CD4-positive, alpha-beta T cell (primary cell): ENCODE data around the gene MAP2K4. TPM values are rescaled to one million over a fixed set of nuclear protein-coding genes. Genes with fewer than 3 reads are reported as not detected.

ENCODE experiments used
- ATAC-seq: fragments of 200-7000 bp; cut with Tn5 transposase; one replicate; pipeline ENCODE4 v1.10.0; 2022; ENCODE audit warnings: mild to moderate bottlenecking; ENCODE audit not compliant: poor library complexity
- CTCF ChIA-PET: fragments of 350-600 bp; sonication (Branson Sonifier 250); formaldehyde crosslinking; loops from one replicate; lab custom pipeline; 2021; ENCODE audit warnings: antibody characterized with exemption, inconsistent platforms; lab: Charles Lee
- POLR2A ChIA-PET: fragments of 350-600 bp; sonication (Branson Sonifier 250); formaldehyde crosslinking; loops from one replicate; lab custom pipeline; 2021; ENCODE audit warnings: antibody characterized with exemption, inconsistent platforms; lab: Charles Lee
- DNase-seq, 14 experiments: peaks; one replicate each; pipeline ENCODE4 v3.0.0-alpha.2; 2013 to 2020; ENCODE audit warnings: mixed read lengths in 2 of 14
- H3K27ac ChIP-seq, 2 donors: one replicate each; pipeline versions ENCODE4 v1.5.1 to v1.7.0; 2013; ENCODE audit warnings: low read length in 2 of 2, low read depth in 1 of 2, mild to moderate bottlenecking in 1 of 2
- H3K27me3 ChIP-seq, 2 experiments: 1 replicate in 1 of 2; 2 replicates in 1 of 2; pipeline versions ENCODE4 v1.6.1 to v1.7.0; 2013; ENCODE audit warnings: low read length in 2 of 2, control low read depth in 1 of 2, mild to moderate bottlenecking in 1 of 2, moderate library complexity in 1 of 2; ENCODE audit not compliant: insufficient read depth in 2 of 2, control insufficient read depth in 1 of 2
- H3K36me3 ChIP-seq: one replicate; pipeline ENCODE4 v1.6.1; 2013; ENCODE audit warnings: low read length, control low read depth; ENCODE audit not compliant: insufficient read depth
- H3K4me1 ChIP-seq: one replicate; pipeline ENCODE4 v1.6.1; 2013; ENCODE audit warnings: low read length, control low read depth; ENCODE audit not compliant: insufficient read depth
- H3K4me3 ChIP-seq: one replicate; pipeline ENCODE4 v1.5.1; 2013; ENCODE audit warnings: mild to moderate bottlenecking, low read length, moderate library complexity
- H3K9me3 ChIP-seq, 2 experiments: 1 replicate in 1 of 2; 2 replicates in 1 of 2; pipeline versions ENCODE4 v1.6.1 to v1.7.0; 2013; ENCODE audit warnings: low read length in 2 of 2, mild to moderate bottlenecking in 2 of 2, control low read depth in 1 of 2, moderate library complexity in 1 of 2; ENCODE audit not compliant: control insufficient read depth in 1 of 2, insufficient read depth in 1 of 2
- H3K27ac Mint-ChIP-seq: one replicate; pipeline ENCODE4 v1.8.0; 2020; ENCODE audit warnings: mixed read lengths
- H3K27me3 Mint-ChIP-seq: one replicate; pipeline ENCODE4 v1.8.0; 2021; ENCODE audit warnings: mixed read lengths
- H3K36me3 Mint-ChIP-seq: one replicate; pipeline ENCODE4 v1.8.0; 2021; ENCODE audit warnings: low read depth, mixed read lengths
- H3K4me1 Mint-ChIP-seq: one replicate; pipeline ENCODE4 v1.8.0; 2021; ENCODE audit warnings: low read depth, mixed read lengths
- H3K4me3 Mint-ChIP-seq: one replicate; pipeline ENCODE4 v1.8.0; 2020; ENCODE audit warnings: mild to moderate bottlenecking, mixed read lengths
- H3K9me3 Mint-ChIP-seq: one replicate; pipeline ENCODE4 v1.8.0; 2020; ENCODE audit warnings: mixed read lengths
- intact Hi-C, 2 experiments: fragments of 100-400 bp; cut with DNase I in 1 of 2; cut with micrococcal nuclease in 1 of 2; formaldehyde crosslinking; loops; one replicate each; pipeline versions ENCODE4 v1.15.1 to v1.9.0; 2023 to 2025; cut with DNase I, micrococcal nuclease
- total RNA-seq, 174 experiments: library from RNA in 2 of 174; stranded (reverse) in 2 of 174; gene quantifications; one replicate each; pipeline ENCODE4 v1.2.3 and lab custom pipeline; 2021 to 2026
- TF ChIP-seq, protein P1 (sequence below): fragments of 200-600 bp; IDR thresholded peaks from one replicate; pipeline ENCODE4 v1.8.0; 2022; ENCODE audit warnings: antibody characterized with exemption, mild to moderate bottlenecking

MAP2K4 gene
- total RNA-seq, 2 experiments from 2014 or later, result 22.4 to 22.6 TPM

DNA sequence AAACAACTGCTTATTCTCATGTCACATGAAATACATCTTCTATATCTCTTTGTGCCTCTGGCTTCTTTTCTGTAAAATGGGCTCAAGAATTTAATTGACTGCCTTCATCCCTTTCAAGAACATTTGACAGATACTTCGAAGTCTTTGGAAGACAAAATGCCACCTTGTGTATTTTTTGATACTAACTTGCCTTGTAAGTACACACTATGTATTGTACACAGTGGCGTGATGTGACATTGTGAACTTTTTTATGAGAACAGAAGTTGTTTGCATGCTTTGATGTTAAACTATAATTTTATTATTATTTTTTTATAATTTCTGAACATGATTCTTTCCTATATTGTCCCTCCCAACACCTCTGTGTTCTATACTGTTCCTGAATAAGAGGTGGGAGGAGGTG is 73.7 kb downstream of the MAP2K4 start:
- Histone ChIP-seq H3K27me3 (no peaks in the 10 kb centered on the region), H3K4me1 (no peaks in the 10 kb centered on the region), H3K36me3 (peaks cover 27% of the 10 kb centered on the region), H3K27ac (no peak overlapping the region), H3K4me3 (no peak overlapping the region), H3K9me3 (no peaks in the 10 kb centered on the region)
- peaks cover 18% of the 10 kb centered on the region for H3K4me1 Mint-ChIP-seq
- DNase-seq, result no peak
- no peak overlapping the region for H3K27ac Mint-ChIP-seq
- no peaks in the 10 kb centered on the region for H3K9me3 Mint-ChIP-seq
- no peak for ATAC-seq
- CTCF ChIA-PET, result no interaction called here
- H3K36me3 Mint-ChIP-seq, result peaks cover 66% of the 10 kb centered on the region
- POLR2A ChIA-PET, result no interaction called here
- TF ChIP-seq, protein P1, sequence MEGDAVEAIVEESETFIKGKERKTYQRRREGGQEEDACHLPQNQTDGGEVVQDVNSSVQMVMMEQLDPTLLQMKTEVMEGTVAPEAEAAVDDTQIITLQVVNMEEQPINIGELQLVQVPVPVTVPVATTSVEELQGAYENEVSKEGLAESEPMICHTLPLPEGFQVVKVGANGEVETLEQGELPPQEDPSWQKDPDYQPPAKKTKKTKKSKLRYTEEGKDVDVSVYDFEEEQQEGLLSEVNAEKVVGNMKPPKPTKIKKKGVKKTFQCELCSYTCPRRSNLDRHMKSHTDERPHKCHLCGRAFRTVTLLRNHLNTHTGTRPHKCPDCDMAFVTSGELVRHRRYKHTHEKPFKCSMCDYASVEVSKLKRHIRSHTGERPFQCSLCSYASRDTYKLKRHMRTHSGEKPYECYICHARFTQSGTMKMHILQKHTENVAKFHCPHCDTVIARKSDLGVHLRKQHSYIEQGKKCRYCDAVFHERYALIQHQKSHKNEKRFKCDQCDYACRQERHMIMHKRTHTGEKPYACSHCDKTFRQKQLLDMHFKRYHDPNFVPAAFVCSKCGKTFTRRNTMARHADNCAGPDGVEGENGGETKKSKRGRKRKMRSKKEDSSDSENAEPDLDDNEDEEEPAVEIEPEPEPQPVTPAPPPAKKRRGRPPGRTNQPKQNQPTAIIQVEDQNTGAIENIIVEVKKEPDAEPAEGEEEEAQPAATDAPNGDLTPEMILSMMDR, result no peak
- no peaks in the 10 kb centered on the region for H3K27me3 Mint-ChIP-seq
- intact Hi-C loops, result no loop called here
- H3K4me3 Mint-ChIP-seq, result no peak overlapping the region

DNA sequence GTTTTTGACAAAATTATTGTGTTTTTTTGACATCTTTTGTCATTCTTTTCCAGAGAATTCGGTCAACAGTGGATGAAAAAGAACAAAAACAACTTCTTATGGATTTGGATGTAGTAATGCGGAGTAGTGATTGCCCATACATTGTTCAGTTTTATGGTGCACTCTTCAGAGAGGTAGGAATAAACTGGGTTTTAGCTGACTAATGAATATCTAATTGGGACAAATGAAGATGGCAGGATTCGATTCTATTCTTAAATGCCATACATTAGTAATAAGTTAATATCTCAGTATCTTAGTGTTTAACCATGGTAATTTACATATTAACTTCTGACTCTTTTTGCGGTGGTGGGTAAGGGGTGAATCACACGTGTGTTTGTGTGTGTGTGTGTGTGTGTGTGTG is 74.8 kb downstream of the MAP2K4 start:
- Mint-ChIP-seq H3K36me3 (peaks cover 66% of the 10 kb centered on the region), H3K9me3 (no peaks in the 10 kb centered on the region), H3K27ac (no peak overlapping the region), H3K4me1 (peaks cover 18% of the 10 kb centered on the region), H3K27me3 (no peaks in the 10 kb centered on the region), H3K4me3 (no peak overlapping the region)
- H3K36me3 ChIP-seq, result peaks cover 20% of the 10 kb centered on the region
- H3K27me3 ChIP-seq, result no peaks in the 10 kb centered on the region
- POLR2A ChIA-PET, result no interaction called here
- ATAC-seq (no peak), DNase-seq (no peak)
- TF ChIP-seq, protein P1, result no peak
- intact Hi-C loops, result no loop called here
- H3K4me1 ChIP-seq, result no peaks in the 10 kb centered on the region
- H3K9me3 ChIP-seq, result no peaks in the 10 kb centered on the region
- no peak overlapping the region for H3K4me3 ChIP-seq
- CTCF ChIA-PET, result no interaction called here
- no peak overlapping the region for H3K27ac ChIP-seq

DNA sequence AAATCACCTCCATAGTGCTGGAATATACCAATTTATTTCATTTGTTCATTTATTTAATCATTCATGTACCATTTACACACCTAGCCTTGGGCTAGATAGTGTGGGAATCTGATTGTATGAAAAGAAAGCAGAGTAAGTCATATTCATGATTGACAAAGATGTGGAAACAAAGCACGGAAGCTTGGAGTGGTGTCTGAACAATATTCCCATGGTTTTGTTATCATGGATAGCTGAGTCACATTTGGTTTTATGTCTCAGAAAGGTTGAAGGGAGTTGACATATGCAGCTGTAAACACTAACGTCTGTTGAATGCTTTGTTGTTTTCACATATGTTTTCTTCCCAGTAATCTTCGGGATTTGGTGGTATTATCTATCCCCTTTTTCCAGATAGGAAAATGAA is 76.6 kb downstream of the MAP2K4 start:
- H3K9me3 Mint-ChIP-seq, result no peaks in the 10 kb centered on the region
- H3K4me1 ChIP-seq, result no peaks in the 10 kb centered on the region
- intact Hi-C loops, result no loop called here
- H3K9me3 ChIP-seq, result no peaks in the 10 kb centered on the region
- no peak overlapping the region for H3K4me3 ChIP-seq
- no peak for DNase-seq
- H3K4me1 Mint-ChIP-seq, result peaks cover 18% of the 10 kb centered on the region
- ATAC-seq, result no peak
- H3K36me3 Mint-ChIP-seq, result peaks cover 74% of the 10 kb centered on the region
- TF ChIP-seq, protein P1, result no peak
- no peaks in the 10 kb centered on the region for H3K27me3 ChIP-seq
- H3K27me3 Mint-ChIP-seq, result no peaks in the 10 kb centered on the region
- H3K27ac ChIP-seq, result no peak overlapping the region
- POLR2A ChIA-PET, result no interaction called here
- CTCF ChIA-PET, result no interaction called here
- H3K27ac Mint-ChIP-seq, result no peak overlapping the region
- no peak overlapping the region for H3K4me3 Mint-ChIP-seq
- H3K36me3 ChIP-seq, result peaks cover 20% of the 10 kb centered on the region
